HG03457 (cell line): ENCODE results near the gene FAM83D.

Experiments used
- ATAC-seq: cut with Tn5 transposase; IDR thresholded peaks from one replicate; pipeline ENCODE4 v1.9.1; 2021; ENCODE audit warnings: moderate number of reproducible peaks; ENCODE audit not compliant: unreplicated experiment

FAM83D gene

DNA sequence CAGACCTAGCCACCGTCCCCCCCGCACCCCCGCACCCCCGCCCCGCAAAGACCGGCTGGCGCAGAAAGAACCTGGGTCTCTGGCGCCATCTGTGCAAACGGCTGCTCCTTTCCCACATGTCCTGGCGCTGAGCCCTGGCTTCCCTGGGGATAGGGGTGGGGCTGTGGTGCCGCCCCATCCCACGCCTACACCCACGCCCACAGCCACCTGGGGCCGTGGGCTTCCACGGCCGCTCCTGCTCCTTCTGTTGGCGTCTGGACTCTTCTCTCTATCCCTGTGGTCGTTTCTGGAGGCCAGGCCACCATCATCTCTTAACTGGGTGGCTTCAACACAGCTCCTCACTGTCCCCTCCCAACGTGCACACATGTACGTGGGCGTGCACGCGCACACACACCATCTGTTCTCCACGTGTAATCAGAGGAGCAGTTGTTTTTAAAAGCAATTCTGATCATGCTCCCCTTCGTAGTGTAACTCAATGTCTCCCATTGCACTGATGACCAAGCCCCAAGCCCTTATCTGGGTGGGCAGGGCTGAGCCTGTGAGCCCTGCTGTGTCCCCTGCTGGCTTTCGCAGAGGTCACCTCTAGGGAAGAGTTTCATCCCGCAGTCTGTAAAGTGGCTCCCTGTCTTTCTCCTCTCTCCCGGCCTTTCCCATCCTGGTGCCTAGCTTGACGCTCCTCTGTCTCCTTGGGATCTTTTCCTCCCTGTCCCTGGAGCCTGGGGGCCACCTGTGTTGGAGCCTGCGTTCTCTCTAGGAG, 31.9 kb upstream of the FAM83D start:
- no peak for ATAC-seq

DNA sequence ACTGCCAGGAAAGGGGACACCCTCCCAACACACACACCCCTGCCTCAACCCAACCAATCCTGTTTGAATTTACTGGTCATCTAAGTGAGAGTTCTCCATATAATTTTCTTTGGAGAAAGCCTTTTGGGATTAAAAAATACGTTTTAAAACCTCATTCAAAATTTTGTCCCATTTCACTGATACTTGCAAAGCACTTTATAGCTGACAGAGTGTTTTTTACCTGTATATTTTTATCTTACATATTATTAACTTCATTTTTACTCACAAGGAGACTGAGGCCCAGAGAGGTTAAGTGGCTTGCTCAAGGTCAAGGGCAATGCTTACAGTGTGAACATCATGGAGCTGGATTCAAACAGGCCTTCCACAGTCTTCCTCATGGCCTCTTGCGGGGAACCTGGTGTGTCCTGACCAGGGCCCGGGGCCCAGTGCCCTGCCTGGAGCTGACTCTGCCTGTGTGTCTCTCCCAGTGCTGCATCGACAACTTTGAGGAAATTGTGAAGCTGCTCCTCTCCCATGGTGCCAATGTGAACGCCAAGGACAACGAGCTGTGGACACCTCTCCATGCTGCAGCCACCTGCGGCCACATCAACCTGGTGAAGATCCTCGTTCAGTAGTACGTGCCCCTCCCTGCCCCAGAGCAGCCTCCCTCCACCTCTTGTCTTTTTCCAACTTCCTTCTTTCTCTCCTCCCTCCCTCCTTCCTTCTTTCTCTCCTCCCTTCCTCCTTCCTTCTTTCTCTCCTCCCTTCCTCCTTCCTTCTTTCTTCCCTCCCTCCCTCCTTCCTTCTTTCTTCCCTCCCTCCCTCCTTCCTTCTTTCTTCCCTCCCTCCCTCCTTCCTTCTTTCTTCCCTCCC, 30.9 kb upstream of the FAM83D start:
- no peak for ATAC-seq

DNA sequence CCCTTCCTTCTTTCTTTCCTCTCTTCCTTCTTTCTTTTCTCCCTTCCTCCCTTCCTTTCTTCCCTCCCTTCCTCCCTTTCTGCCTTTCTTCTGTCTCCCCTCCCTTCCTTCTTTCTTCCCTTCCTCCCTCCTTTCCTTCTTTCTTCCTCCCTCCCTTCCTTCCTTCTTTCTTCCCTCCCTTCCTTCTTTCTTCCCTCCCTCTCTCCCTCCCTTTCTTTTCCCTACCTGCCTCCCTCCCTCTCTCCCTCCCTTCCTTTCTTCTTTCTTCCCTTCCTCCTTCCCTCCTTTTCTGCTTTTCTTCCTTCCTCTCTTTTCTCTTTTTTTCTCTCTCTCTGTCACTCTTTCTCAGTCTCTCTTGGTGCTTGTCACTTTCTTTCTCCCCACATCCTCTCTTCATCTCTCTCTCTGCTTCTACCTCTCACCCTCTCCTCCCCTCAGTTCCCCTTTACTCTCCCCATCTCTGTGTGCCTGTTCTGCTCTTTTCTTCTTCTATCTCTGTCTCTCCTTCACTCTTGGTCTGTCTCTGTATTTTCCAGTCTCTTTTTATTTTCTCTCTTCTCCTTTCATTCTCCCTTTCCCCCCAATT, 30.1 kb upstream of the FAM83D start:
- ATAC-seq: no peak

DNA sequence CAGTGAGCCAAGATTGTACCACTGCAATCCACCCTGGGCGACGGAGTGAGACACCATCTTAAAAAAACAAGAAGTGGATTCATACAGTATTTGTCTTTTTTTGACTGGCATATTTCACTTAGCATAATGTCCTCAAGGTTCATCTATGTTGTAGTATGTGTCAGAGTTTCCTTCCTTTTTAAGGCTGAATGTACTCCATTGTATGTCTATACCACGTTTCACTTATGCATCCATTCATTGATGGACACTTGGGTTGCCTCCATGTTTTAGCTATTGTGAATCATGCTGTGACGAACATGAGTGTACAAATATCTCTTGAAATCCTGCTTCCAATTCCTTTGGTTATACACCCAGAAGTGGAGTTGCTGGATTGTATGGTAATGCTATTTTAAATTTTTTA, 28.9 kb upstream of the FAM83D start:
- ATAC-seq: no peak

DNA sequence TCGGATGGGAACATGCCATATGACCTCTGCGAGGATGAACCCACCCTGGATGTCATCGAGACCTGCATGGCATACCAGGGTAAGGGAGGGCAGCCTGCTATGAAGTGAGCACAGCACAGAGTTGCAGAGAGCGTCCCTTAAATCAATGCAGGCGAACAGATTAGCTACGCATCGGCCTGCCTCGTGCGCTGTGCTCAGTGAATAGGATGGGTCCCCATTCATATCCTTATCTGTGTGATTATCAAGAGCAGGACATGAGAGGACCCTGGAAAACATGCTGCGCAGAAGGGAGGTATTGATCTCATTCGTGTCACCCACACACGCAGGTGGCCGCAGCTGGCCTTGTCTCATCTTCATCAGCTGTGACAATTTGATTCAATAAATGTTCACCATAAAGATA, 25.6 kb upstream of the FAM83D start:
- no peak for ATAC-seq

DNA sequence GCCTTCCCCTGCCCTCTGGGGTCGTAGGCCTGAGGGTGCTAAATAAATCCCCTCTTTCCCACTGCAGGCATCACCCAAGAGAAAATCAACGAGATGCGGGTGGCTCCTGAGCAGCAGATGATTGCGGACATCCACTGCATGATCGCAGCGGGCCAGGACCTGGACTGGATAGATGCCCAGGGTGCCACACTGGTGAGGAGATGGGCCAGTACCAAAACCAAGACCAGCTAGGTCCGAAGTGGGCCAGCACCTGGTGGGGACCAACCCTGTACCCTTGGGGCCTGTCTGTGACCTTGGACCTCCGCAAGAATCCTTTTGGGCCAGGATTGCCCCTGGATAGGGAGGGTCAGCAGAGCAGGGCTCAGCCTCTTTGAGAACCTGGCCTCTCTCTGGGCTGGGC, 23.6 kb upstream of the FAM83D start:
- ATAC-seq: no peak

DNA sequence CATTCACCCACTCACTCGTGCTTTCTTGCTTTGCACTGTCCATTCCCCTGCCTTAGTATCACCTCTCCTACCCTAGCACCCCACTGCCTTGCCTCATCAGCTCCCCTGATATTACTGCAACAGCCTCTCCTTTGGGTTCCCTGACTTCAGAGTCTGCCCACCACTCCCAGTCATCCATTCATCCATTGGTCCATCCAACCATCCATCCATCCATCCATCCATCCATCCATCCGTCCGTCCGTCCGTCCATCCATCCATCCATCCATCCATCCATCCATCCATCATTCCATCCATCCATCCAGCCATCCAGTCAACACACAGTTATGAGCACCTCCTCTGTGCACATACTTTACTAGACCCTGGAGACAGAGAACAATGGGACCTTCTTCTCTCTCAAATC, 22.9 kb upstream of the FAM83D start:
- no peak for ATAC-seq

DNA sequence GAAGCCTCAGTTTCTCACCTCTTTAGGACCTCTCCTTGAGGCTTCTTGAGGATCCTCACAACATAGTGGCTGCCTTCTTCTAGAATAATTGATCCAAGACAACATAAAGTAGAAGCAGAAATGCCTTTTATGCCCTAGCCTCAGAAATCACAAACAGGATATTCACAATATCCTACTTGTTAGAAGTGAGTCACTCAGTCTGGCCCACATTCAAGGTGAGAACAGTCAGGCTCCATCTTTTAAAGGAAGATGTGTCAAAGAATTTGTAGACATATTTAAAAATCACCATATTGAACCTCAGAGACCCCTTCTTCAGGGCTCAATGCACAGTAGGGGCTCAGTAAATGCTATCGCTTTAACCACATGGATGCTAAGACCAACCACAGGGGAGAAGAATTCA, 20.8 kb upstream of the FAM83D start:
- no peak for ATAC-seq

DNA sequence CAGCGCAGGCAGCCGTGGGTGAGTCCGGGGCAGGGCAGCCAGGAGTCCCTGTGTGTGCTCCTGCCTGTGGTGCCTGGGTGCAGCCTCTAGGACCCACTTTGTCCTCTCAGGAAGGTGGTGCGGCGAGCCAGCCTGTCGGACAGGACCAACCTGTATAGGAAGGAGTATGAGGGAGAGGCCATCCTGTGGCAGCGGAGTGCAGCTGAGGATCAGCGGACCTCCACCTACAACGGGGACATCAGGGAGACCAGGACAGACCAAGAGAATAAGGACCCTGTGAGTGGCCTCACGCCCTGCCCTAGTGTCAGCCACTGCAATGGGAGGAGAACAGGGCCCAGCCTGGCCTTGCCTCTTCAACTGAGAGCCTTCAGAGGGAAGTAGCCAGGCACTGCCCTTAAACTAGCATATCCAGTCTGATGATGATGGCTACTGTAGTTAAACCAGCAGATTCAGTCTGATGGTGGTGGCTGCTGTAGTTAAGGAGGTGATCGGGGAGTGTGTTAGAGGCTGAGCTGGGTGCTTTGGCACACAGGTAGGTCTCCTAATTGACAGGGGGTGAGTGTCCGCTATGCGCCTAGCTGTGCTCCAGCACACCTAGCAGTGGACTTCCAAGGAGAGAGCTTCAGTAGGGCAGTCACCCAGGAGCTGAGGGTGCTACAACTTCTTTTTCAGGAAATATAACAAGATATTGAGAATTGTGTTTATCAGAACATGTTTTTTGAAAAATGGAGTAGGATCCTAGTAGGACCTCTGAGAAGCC, 18.1 kb upstream of the FAM83D start:
- no peak for ATAC-seq

DNA sequence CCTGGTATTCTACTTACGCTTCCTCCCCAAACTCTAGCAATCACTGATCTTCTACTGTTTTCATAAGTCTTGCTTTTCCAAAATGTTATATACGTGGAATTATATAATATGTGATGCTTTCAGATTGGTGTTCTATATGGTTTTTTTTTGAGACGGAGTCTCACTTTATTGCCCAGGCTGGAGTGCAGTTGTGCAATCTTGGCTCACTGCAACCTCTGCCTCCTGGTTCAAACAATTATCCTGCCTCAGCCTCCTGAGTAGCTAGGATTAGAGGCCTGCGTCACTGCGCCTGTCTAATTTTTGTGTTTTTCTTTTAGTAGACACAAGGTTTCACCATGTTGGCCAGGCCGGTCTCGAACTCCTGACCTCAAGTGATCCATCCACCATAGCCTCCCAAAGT, 10.9 kb upstream of the FAM83D start:
- no peak for ATAC-seq

DNA sequence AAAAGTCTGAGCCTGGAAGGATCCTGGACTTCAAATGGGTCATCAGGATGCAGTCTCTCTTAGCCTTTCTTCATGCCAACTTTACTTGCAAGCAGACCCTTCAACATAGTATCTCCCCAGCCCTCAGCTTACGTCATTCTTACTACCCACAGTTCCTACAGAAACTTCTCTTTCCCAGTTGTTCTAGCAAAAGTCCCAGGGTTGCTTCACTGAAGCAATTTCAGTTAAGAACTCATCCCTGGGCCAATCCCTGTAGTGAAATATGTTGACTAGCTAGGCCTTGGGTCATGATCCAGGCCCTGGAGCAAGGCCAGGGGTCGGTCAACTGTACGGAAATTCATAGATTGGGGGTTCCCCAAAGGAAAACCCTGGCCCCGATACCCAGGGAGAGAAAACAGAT, 8.6 kb upstream of the FAM83D start:
- ATAC-seq: no peak

DNA sequence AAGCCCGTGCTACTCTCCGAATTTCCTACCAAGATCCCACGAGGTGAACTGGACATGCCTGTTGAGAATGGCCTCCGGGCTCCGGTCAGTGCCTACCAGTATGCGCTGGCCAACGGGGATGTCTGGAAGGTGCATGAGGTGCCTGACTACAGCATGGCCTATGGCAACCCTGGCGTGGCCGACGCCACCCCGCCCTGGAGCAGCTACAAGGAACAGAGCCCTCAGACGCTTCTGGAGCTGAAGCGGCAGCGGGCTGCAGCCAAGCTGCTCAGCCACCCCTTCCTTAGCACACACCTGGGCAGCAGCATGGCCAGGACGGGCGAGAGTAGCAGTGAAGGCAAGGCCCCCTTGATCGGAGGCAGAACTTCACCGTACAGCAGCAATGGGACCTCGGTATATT, 8.0 kb upstream of the FAM83D start:
- ATAC-seq: no peak

DNA sequence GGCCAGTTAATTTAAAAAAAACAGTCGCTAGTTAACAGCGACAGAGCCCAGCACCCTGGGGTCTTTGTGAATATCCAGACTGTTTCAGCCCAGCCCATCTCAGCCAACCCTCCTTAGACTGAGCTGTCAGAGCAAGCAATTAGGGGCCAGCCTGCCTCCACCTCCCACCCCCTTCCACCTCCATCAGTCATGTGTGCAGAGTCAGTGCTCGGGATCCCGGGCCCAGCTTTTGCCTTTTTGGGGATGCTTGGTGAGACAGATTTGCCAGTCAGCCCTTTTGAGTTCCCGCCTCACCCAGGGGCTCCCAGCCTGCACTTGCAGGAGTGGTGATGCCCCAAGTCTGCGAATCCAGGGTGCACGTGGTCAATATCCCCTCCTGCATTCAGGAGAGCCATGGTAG, 6.5 kb upstream of the FAM83D start:
- ATAC-seq: no peak

DNA sequence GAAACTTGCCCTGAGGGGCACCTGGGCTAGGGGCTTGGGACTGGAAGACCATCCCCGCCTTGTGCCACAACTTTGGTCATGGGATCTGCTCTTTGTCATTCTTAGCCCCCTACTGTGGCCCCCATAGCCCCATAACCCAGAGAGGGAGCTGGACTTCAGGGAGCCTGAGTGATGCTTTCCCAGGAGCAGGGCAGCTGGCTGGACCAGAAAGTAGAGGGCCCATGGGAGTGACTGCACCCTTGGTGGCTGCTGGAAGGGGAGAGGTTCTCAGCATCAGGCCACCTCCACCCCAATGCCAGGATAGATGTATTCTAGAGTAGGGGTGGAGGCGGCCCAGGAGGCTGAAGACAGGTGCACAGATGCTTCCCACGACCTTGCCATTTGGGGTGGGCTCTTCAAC, 5.8 kb upstream of the FAM83D start:
- no peak for ATAC-seq

DNA sequence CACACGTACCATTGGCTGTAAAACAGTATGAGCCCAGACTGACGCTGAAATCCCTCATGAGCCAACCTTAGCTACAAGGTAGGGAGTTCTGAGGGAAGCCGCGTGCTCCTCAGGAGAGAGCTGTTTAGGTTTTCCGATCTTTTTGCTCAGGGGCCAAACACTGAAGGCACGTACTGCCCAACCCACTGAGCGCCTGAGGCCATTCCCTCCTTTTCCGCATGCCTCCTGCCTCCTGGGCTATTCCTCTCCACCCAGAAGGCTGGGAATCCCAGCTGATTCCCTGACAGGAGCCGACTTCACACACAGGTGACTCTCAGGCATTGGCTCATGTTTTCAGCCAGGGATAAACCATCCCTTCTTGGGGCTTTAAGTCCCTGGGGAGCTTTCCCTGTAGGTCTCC, 5.4 kb upstream of the FAM83D start:
- ATAC-seq: no peak

DNA sequence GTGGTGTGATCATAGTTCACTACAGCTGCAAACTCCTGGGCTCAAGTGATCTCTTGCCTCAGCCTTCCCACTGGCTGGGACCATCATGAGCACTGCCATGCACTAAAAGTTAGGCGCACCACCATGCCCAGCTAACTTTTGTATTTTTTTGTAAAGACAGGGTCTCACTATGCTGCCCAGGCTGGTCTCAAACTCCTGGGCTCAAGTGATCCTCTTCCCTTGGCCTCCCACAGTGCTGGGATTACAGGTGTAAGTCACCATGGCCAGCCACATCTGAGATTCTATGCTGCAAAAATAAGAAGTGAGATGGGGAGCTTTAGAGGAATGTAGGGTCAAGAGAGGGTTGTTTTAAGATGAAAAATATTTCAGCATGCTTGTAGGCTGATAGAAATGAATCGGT, 1.5 kb upstream of the FAM83D start:
- ATAC-seq: no peak

DNA sequence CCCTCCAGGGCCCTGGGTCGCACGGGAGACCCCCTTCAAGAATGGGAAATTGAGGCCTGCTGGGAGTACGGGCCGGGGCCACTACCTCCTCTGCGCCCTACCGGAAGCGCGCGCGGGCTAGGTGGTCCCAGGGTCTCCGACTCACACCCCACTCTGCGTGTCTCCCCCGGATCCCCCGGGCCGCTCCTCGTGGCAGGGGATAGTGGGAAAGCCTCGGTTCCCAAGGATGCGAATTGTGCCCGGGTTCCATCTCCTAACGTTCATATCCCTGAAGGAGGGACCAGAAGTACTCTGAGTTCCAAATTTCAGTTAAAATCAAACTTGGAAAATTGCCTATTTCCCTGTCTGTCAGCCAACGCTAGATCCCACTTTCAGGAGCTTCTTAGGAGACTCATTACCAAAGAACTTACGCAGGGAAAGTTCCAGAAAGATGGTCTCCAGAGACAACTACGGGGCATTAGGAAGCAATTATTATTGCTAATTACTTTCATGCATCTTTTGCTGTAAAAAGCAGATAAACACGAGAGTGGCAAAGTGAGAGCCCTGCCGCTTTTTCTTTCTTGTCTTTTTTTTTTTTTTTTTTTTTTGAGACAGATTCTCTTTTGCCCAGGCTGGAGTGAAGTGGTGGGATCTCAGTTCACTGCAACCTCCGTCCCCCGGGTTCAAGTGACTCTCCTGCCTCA, 858 bp downstream of the FAM83D start:
- ATAC-seq: peak; percentile 5

DNA sequence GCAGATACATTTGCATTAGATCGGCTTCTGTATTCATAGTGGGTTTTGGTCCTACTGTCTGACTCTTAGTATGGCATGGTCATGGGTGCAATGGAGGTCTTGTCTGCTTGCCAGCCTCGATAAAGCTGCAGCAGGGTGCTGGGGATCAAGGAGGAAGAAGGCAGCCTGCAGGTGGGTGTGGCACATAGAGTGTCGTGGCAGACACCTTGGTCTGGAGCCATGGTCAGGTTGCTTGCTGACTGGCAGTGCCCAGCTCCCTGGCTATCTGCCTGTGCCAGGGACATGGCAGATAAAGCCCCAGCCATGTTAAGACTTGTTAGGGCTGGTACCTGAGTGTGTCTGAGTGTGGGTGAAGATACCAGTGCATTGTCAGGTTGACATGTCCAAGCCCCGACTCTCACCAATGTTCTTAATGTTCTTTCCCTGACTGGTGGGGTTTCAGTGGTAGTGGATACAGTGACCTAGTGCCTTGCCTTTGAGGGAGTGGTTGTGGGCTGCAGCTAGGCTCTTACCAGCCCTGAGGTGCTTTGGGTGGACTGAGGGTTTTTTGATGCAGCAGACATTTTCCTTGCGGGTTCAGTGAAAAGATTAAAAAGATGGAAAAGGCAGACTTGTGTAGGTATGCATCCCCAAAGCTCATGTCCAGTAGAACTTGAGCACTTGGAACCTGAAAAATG, 1.8 kb downstream of the FAM83D start:
- no peak for ATAC-seq

DNA sequence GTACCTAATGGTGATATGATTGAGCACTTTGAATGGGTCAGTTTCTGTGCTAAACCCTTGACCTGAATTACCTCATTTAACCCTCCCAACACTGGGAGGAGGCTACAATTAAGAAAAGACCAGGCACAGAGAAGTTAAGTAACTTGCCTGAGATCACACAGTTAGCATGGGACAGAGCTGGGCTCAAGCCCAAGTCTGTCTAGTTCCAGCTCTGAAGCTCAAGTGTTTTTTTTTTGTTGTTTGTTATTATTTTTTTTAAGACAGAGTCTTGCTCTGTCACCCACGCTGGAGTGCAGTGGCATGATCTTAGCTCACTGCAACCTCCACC, 4.0 kb downstream of the FAM83D start:
- ATAC-seq: no peak

DNA sequence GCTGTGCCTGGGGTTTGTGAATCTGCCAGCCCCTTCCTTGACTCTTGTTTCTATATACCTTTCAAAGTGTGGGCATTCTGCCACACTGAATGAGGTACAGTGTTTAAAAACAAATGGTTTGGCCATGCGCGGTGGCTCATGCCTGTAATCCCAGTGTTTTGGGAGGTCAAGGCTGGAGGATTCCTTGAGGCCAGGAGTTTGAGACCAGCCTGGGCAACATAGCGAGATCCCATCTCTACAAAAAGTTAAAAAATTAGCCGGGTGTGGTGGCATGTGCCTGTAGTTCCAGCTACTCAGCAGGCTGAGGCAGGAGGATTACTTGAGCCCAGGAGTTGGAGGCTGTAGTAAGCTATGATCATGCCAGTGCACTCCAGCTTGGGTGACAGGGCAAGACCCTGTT, 5.8 kb downstream of the FAM83D start:
- ATAC-seq: no peak
